AG10803 (cell line): ENCODE measurements around the gene RAD51AP2.

Experiments used
- DNase-seq: peaks from one replicate; pipeline ENCODE4 v3.0.0; 2010; ENCODE audit warnings: low read depth
- H3K4me3 ChIP-seq: 2 replicates; pipeline ENCODE4 v1.5.1; 2011; ENCODE audit warnings: mild to moderate bottlenecking, low read length, control low read depth
- CTCF ChIP-seq: conservative IDR thresholded peaks from 2 replicates; pipeline ENCODE4 v1.5.1; 2011; ENCODE audit warnings: mild to moderate bottlenecking, low read length, control low read depth, inconsistent platforms

Gene RAD51AP2

DNA sequence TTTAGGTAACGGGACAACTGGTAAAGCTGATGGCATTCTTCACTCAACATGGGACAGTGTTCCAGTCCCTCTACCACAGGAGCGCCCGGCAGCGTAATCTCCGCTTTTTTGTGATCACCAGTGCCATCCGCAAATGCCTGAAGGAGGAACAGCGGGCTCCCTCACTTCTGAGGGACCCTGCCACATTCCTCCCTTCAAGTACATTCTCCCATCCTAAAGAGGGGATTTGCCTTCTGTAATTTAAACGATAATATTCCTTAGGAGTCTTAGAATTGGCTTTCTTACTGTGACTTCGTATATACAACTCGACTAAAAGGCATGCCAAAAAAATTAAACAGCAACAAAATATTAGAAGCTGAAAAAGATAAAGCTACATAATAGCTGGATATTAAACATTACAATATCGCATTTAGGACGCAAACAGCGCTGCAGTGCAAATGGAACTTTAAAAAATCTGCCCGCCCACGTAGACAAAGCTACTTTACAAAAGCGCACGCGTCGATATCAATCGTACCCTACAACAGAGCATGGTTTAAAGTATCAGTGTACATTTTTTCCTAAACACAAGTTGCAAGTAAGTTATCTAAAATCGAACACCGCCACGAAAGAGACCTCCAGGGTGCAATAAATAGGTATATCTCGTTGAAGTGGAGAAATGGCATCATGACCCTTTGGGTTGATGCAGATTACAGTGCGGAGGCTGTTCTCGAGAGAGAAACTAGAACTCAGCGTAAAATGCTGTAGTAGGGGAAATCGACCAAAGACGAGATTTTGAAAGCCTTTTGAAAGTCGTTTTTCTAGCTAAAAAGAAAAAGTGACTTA lies 20.0 kb upstream of the RAD51AP2 start:
- peak; percentile 1 for DNase-seq
- H3K4me3 ChIP-seq: peak overlapping the region; percentile 53
- TF ChIP-seq CTCF: no peak

DNA sequence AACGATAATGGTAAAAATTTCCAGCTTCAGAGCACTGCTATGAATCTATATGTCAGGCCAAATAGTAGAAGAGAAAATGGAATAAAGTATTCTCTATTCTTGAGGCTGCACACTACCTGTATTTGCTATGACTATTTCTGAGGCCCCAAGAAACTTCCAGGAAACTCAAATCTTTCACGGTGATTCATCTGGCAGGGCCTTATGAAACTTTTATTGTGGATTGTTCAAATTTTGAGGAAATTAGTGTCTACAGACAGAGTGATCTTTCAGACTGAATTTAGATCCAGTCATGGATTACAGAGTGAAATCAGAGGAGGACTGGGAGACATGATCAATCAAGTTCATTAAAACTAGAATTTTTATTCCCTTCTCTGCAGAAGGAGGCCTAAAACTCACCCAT lies 18.2 kb upstream of the RAD51AP2 start:
- H3K4me3 ChIP-seq: no peak overlapping the region
- no peak for DNase-seq
- TF ChIP-seq CTCF: no peak

- no peak for DNase-seq
- no peak overlapping the region for H3K4me3 ChIP-seq
- no peak for TF ChIP-seq CTCF
Observed at GRCh38 chr2:17533546-17533945, 15.3 kb upstream of the RAD51AP2 start.

DNA sequence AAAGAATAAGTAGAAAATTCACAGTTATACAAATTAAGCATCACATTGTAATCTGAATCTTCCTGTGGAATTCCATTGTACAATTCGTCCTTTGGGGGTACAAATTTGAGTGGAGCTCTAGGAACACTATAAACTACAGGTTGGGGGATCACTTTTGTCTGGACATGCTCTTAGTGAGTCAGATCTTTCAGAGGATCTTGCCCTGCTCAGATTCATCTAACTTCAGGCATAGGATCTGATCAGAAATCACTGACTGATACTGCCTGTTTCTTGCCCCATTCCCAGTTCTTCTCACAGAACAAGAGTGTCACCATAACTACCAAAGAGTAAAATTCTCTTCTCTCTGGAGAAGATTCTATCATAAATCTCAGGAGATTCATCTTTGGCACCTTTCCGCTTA lies 11.5 kb upstream of the RAD51AP2 start:
- TF ChIP-seq CTCF: no peak
- no peak for DNase-seq
- no peak overlapping the region for H3K4me3 ChIP-seq

GRCh38 chr2:17522303-17522702 lies 4.1 kb upstream of the RAD51AP2 start:
- DNase-seq: no peak
- H3K4me3 ChIP-seq: no peak overlapping the region
- no peak for TF ChIP-seq CTCF

DNA sequence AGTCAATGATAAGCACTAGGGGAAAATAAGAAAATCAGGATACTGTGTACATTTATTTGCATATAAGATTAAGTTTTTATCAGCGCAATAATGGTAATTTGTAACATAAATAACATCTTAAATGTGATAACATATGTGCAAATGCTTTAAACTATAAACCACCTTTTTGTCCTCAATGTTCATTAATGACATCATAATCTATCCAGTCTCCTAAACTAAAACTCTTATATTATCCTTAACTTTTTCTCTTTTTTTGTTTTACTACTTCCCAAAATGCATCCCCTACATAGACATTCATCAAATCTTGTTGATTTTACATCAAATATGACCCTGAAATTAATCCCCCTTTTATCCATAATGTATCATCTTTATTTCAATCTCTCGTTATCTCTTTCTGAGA lies 3.4 kb upstream of the RAD51AP2 start:
- no peak for DNase-seq
- no peak overlapping the region for H3K4me3 ChIP-seq
- no peak for TF ChIP-seq CTCF

DNA sequence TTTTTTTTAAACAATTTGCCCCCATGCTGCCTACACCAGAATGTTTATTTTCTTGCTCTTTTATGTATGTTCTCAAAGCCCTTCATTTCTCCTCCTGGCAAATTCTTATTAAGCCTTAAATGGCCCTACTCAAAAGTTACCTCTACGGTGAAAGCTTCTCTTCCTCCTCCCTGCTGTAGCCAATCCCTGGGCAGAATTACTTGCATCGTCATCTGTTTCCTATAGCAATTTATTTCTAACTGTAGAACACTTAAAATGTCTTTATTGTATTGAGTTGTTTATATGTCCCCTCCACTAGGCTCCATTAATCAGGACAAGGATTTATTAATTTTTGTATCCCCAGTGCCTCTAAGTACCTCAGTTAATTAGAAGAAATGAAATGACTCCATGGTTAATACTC lies 2.5 kb upstream of the RAD51AP2 start:
- no peak for DNase-seq
- H3K4me3 ChIP-seq: no peak overlapping the region
- TF ChIP-seq CTCF: no peak
